Measurements from ENCODE around the gene CDH23. TPM values are rescaled to one million over a fixed set of nuclear protein-coding genes. Genes with fewer than 3 reads are reported as not detected.

Gene CDH23
- total and polyA plus RNA-seq, 9 of the 15 experiments (the other 6 are each of a cell fraction or from before 2014, with no cell fraction given) = 0.18 to 1.2 (median 0.47) TPM

DNA sequence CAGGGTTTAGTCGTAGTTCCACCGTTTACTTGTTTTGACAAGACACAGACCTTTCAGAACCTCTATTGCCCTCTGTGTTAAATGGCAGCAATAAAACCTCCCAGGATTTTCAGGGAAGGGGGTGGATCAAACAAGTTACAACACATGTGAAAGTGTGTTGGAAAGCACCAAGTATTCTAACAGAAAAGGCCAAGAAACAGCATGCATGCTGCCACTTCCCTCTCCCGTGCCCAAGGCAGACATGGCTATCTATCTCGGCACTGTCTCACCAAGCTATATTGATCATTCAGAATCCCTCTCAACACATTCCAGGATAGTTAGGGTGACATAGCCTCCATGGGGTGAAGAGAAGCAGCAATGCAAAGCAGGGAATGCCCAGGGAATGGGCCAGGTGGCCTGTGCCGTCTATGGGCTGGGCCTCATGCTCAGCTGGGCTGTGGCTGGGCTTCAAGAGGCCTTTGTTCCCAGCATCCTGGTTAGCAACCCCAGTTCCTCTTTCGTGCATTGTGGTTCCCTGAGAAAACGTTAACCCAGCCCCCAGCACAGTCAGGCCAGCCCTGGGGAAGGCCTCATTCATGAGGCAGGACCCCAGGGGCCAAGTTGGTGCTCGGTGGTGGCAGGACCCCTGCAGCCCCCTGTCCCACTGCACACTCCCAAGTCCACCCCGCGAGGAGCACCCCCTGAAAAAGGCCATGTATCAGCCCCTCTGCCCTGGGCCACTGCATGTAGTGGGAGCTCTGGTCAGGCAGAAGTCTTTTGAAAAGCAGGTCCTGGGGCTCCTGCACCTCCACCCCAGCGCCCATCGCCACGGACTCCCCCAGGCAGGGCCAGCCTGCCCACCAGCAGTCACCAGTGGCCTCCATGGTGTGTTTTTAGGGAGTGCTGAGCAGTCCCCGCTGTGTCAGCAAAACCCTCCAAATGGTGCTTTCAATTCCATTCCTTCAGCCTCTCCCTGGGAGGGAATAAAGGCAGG is 351.1 kb downstream of the CDH23 start (continued):
- TF ChIP-seq CC2D1A (IDR thresholded peaks at IDR 0.05) = no peak
- TF ChIP-seq ZNF324 (CRISPR knock-in tag; IDR thresholded peaks at IDR 0.05) = no peak
- TF ChIP-seq, protein P1, sequence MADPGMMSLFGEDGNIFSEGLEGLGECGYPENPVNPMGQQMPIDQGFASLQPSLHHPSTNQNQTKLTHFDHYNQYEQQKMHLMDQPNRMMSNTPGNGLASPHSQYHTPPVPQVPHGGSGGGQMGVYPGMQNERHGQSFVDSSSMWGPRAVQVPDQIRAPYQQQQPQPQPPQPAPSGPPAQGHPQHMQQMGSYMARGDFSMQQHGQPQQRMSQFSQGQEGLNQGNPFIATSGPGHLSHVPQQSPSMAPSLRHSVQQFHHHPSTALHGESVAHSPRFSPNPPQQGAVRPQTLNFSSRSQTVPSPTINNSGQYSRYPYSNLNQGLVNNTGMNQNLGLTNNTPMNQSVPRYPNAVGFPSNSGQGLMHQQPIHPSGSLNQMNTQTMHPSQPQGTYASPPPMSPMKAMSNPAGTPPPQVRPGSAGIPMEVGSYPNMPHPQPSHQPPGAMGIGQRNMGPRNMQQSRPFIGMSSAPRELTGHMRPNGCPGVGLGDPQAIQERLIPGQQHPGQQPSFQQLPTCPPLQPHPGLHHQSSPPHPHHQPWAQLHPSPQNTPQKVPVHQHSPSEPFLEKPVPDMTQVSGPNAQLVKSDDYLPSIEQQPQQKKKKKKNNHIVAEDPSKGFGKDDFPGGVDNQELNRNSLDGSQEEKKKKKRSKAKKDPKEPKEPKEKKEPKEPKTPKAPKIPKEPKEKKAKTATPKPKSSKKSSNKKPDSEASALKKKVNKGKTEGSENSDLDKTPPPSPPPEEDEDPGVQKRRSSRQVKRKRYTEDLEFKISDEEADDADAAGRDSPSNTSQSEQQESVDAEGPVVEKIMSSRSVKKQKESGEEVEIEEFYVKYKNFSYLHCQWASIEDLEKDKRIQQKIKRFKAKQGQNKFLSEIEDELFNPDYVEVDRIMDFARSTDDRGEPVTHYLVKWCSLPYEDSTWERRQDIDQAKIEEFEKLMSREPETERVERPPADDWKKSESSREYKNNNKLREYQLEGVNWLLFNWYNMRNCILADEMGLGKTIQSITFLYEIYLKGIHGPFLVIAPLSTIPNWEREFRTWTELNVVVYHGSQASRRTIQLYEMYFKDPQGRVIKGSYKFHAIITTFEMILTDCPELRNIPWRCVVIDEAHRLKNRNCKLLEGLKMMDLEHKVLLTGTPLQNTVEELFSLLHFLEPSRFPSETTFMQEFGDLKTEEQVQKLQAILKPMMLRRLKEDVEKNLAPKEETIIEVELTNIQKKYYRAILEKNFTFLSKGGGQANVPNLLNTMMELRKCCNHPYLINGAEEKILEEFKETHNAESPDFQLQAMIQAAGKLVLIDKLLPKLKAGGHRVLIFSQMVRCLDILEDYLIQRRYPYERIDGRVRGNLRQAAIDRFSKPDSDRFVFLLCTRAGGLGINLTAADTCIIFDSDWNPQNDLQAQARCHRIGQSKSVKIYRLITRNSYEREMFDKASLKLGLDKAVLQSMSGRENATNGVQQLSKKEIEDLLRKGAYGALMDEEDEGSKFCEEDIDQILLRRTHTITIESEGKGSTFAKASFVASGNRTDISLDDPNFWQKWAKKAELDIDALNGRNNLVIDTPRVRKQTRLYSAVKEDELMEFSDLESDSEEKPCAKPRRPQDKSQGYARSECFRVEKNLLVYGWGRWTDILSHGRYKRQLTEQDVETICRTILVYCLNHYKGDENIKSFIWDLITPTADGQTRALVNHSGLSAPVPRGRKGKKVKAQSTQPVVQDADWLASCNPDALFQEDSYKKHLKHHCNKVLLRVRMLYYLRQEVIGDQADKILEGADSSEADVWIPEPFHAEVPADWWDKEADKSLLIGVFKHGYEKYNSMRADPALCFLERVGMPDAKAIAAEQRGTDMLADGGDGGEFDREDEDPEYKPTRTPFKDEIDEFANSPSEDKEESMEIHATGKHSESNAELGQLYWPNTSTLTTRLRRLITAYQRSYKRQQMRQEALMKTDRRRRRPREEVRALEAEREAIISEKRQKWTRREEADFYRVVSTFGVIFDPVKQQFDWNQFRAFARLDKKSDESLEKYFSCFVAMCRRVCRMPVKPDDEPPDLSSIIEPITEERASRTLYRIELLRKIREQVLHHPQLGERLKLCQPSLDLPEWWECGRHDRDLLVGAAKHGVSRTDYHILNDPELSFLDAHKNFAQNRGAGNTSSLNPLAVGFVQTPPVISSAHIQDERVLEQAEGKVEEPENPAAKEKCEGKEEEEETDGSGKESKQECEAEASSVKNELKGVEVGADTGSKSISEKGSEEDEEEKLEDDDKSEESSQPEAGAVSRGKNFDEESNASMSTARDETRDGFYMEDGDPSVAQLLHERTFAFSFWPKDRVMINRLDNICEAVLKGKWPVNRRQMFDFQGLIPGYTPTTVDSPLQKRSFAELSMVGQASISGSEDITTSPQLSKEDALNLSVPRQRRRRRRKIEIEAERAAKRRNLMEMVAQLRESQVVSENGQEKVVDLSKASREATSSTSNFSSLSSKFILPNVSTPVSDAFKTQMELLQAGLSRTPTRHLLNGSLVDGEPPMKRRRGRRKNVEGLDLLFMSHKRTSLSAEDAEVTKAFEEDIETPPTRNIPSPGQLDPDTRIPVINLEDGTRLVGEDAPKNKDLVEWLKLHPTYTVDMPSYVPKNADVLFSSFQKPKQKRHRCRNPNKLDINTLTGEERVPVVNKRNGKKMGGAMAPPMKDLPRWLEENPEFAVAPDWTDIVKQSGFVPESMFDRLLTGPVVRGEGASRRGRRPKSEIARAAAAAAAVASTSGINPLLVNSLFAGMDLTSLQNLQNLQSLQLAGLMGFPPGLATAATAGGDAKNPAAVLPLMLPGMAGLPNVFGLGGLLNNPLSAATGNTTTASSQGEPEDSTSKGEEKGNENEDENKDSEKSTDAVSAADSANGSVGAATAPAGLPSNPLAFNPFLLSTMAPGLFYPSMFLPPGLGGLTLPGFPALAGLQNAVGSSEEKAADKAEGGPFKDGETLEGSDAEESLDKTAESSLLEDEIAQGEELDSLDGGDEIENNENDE (IDR thresholded peaks at IDR 0.05; ENCODE audit: low read depth, low read length) = no peak
- TF ChIP-seq, protein P2, sequence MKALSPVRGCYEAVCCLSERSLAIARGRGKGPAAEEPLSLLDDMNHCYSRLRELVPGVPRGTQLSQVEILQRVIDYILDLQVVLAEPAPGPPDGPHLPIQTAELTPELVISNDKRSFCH (CRISPR knock-in tag; IDR thresholded peaks at IDR 0.05) = no peak
- TF ChIP-seq, protein P2 (tag; IDR thresholded peaks at IDR 0.05) = no peak
- TF ChIP-seq, protein P3, sequence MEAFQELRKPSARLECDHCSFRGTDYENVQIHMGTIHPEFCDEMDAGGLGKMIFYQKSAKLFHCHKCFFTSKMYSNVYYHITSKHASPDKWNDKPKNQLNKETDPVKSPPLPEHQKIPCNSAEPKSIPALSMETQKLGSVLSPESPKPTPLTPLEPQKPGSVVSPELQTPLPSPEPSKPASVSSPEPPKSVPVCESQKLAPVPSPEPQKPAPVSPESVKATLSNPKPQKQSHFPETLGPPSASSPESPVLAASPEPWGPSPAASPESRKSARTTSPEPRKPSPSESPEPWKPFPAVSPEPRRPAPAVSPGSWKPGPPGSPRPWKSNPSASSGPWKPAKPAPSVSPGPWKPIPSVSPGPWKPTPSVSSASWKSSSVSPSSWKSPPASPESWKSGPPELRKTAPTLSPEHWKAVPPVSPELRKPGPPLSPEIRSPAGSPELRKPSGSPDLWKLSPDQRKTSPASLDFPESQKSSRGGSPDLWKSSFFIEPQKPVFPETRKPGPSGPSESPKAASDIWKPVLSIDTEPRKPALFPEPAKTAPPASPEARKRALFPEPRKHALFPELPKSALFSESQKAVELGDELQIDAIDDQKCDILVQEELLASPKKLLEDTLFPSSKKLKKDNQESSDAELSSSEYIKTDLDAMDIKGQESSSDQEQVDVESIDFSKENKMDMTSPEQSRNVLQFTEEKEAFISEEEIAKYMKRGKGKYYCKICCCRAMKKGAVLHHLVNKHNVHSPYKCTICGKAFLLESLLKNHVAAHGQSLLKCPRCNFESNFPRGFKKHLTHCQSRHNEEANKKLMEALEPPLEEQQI (IDR thresholded peaks at IDR 0.05) = no peak
- no peak for TF ChIP-seq CBFB (CRISPR knock-in tag; IDR thresholded peaks at IDR 0.05)
- TF ChIP-seq, protein P4, sequence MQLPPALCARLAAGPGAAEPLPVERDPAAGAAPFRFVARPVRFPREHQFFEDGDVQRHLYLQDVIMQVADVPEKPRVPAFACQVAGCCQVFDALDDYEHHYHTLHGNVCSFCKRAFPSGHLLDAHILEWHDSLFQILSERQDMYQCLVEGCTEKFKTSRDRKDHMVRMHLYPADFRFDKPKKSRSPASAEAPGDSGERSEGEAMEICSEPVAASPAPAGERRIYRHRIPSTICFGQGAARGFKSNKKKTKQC (CRISPR knock-in tag; IDR thresholded peaks at IDR 0.05) = no peak
- 0 out of 4 replicates have a peak, but pooled peaks of 1 of the 2 experiments have one; percentile 56 for TF ChIP-seq MAZ (CRISPR knock-in tag; conservative IDR thresholded peaks at IDR 0.05 in 1 of 2, IDR thresholded peaks at IDR 0.05 in 1 of 2)
- no peak for TF ChIP-seq ZNF699 (CRISPR knock-in tag; IDR thresholded peaks at IDR 0.05; ENCODE audit: insufficient replicate concordance)
